Left lung (tissue), 10 donors: ENCODE data around the gene UBE2R2. TPM values are rescaled to one million over a fixed set of nuclear protein-coding genes. Genes with fewer than 3 reads are reported as not detected.
"Not testable (repeated sequence)": the region's sequence is repeated elsewhere in the genome, so short reads cannot be mapped to it uniquely, and the experiment has no call there.

Source experiments
- ATAC-seq: fragments of 200-7000 bp; cut with Tn5 transposase; one replicate; pipeline ENCODE4 v1.9.1; 2020; ENCODE audit warnings: moderate library complexity
- DNase-seq, 4 donors: peaks; one replicate each; pipeline ENCODE4 v3.0.0-alpha.2; 2013 to 2020
- H3K27ac ChIP-seq, 2 donors: fragments of 200-600 bp; sonication (generic) in 1 of 2; one replicate each; pipeline versions ENCODE4 v1.5.0 to v1.8.0; 2020 to 2021
- H3K27me3 ChIP-seq, 2 donors: fragments of 200-600 bp; sonication (generic) in 1 of 2; one replicate each; pipeline versions ENCODE4 v1.5.0 to v1.8.0; 2020 to 2021
- H3K36me3 ChIP-seq, 2 donors: fragments of 200-600 bp; sonication (generic) in 1 of 2; one replicate each; pipeline versions ENCODE4 v1.5.0 to v1.8.0; 2020 to 2021
- H3K4me1 ChIP-seq, 2 donors: fragments of 200-600 bp; one replicate each; pipeline ENCODE4 v1.8.0; 2021
- H3K4me3 ChIP-seq, 2 donors: fragments of 200-600 bp; sonication (generic) in 1 of 2; one replicate each; pipeline versions ENCODE4 v1.5.0 to v1.8.0; 2020 to 2021; ENCODE audit warnings: mild to moderate bottlenecking in 1 of 2
- H3K9me3 ChIP-seq, 2 donors: fragments of 200-600 bp; sonication (generic) in 1 of 2; one replicate each; pipeline versions ENCODE4 v1.5.0 to v1.8.0; 2020 to 2021
- CTCF ChIP-seq, 2 donors: fragments of 200-600 bp; sonication (generic) in 1 of 2; IDR thresholded peaks; one replicate each; pipeline versions ENCODE4 v1.5.0 to v1.8.0; 2021; ENCODE audit warnings: antibody characterized with exemption in 2 of 2
- intact Hi-C, 2 donors: fragments of 100-400 bp; cut with DNase I; formaldehyde crosslinking; loops; one replicate each; pipeline versions ENCODE4 v1.11.2 to v1.14.2; 2022
- polyA plus RNA-seq, 6 donors: library from polyadenylated mRNA; unstranded; fragments of 120-200 nt; gene quantifications; one replicate each; pipeline ENCODE4 v1.2.1, GENCODE V29; 2013; ENCODE audit not compliant: insufficient read length in 6 of 6
- total RNA-seq, 2 donors: library from RNA; stranded (reverse); fragmentation: NEBNext Ultra II Directional; extraction: Animal tissue kit (Norgen Biotek cat#: 25700); gene quantifications; one replicate each; pipeline ENCODE4 v1.2.1, GENCODE V29; 2021
- donor health status: DM: no; HTN: yes; CAD: no.
- donor health status: DM: no; HTN: no; CAD: no.

Gene UBE2R2
- total and polyA plus RNA-seq, 8 donors, result 34.0 to 60.6 (median 56.7) TPM

- DNase-seq, result no peak
- no peaks in the 10 kb centered on the region for H3K36me3 ChIP-seq
- H3K27me3 ChIP-seq, result no peaks in the 10 kb centered on the region
- no peak for TF ChIP-seq CTCF (IDR thresholded peaks at IDR 0.05)
- no peaks in the 10 kb centered on the region for H3K4me1 ChIP-seq
- H3K4me3 ChIP-seq, result no peak within 1 kb of the TSS
- intact Hi-C loops, result no loop called here
- H3K27ac ChIP-seq, result no peak within 1 kb of the TSS
- no peaks in the 10 kb centered on the region for H3K9me3 ChIP-seq
- peak; percentile 38 for ATAC-seq
Measured at GRCh38 chr9:33795281-33795680, 21.7 kb upstream of the UBE2R2 start, which contains the start of gene PRSS3. Gene PRSS3 (plus strand): TSS chr9:33795561. CDS start chr9:33795574, 13 bp downstream.

- Histone ChIP-seq H3K27me3 (no peaks in the 10 kb centered on the region), H3K36me3 (no peaks in the 10 kb centered on the region), H3K9me3 (no peaks in the 10 kb centered on the region), H3K27ac (no peak overlapping the region), H3K4me1 (no peaks in the 10 kb centered on the region), H3K4me3 (no peak overlapping the region)
- TF ChIP-seq CTCF (IDR thresholded peaks at IDR 0.05), result no peak
- intact Hi-C loops, result no loop called here
- ATAC-seq (peak; percentile 90), DNase-seq (peak in 1 of 4 donors; percentile 50)
Measured at GRCh38 chr9:33795819-33796218, 21.1 kb upstream of the UBE2R2 start.

GRCh38 chr9:33796679-33797078 lies 20.3 kb upstream of the UBE2R2 start:
- intact Hi-C loops, ATAC-seq, H3K4me3 ChIP-seq: not testable (repeated sequence)

GRCh38 chr9:33797837-33798236 lies 19.1 kb upstream of the UBE2R2 start:
- ATAC-seq, result no peak
- H3K4me1 ChIP-seq, result no peaks in the 10 kb centered on the region
- intact Hi-C loops, result no loop called here
- no peak for DNase-seq
- no peak overlapping the region for H3K27ac ChIP-seq
- H3K36me3 ChIP-seq, result no peaks in the 10 kb centered on the region
- H3K27me3 ChIP-seq, result no peaks in the 10 kb centered on the region
- H3K4me3 ChIP-seq, result no peak overlapping the region
- no peaks in the 10 kb centered on the region for H3K9me3 ChIP-seq
- no peak for TF ChIP-seq CTCF (IDR thresholded peaks at IDR 0.05)

More at GRCh38 chr9:33796679-33797078, 20.3 kb upstream of the UBE2R2 start:
- H3K27ac ChIP-seq, DNase-seq, H3K9me3 ChIP-seq, H3K36me3 ChIP-seq, H3K4me1 ChIP-seq, H3K27me3 ChIP-seq: not testable (repeated sequence)

- Histone ChIP-seq H3K9me3 (no peaks in the 10 kb centered on the region), H3K4me1 (no peaks in the 10 kb centered on the region), H3K36me3 (no peaks in the 10 kb centered on the region), H3K27me3 (no peaks in the 10 kb centered on the region), H3K27ac (no peak overlapping the region), H3K4me3 (no peak overlapping the region)
- no peak for DNase-seq
- ATAC-seq, result no peak
- TF ChIP-seq CTCF (IDR thresholded peaks at IDR 0.05), result no peak
- intact Hi-C loops, result no loop called here
Measured at GRCh38 chr9:33798545-33798944, 18.4 kb upstream of the UBE2R2 start.
